Right lobe of liver (tissue), 4 donors: ENCODE data around the gene HELT.

ENCODE experiments used
- CTCF ChIP-seq, 4 donors: fragments of 200-600 bp in 3 of 4; fragments of 450-650 bp in 1 of 4; IDR thresholded peaks; one replicate each; pipeline versions ENCODE4 v1.5.1 to v1.8.0; 2016 to 2022; ENCODE audit warnings: antibody characterized with exemption in 4 of 4, mild to moderate bottlenecking in 2 of 4
- POLR2A ChIP-seq: fragments of 450-650 bp; IDR thresholded peaks from one replicate; pipeline ENCODE4 v1.6.1; 2017; ENCODE audit warnings: antibody characterized with exemption, mild to moderate bottlenecking
- donor health status: DM: no; HTN: no; CAD: no.
- donor health status: DM: no; HTN: no; CAD: no.
- donor health status: DM: no; HTN: yes; CAD: no.

- TF ChIP-seq CTCF (IDR thresholded peaks at IDR 0.05), result no peak
- TF ChIP-seq POLR2A, result no peak
These were observed 50.5 kb downstream of the HELT start for GRCh38 chr4:185068837-185069236.
